CD4-positive, alpha-beta T cell (primary cell): ENCODE measurements around the gene AMELX. TPM values are rescaled to one million over a fixed set of nuclear protein-coding genes. Genes with fewer than 3 reads are reported as not detected.

Experiments used
- ATAC-seq: fragments of 200-7000 bp; cut with Tn5 transposase; one replicate; pipeline ENCODE4 v1.10.0; 2022; ENCODE audit warnings: mild to moderate bottlenecking; ENCODE audit not compliant: poor library complexity
- CTCF ChIA-PET: fragments of 350-600 bp; sonication (Branson Sonifier 250); formaldehyde crosslinking; loops from one replicate; lab custom pipeline; 2021; ENCODE audit warnings: antibody characterized with exemption, inconsistent platforms; lab: Charles Lee
- POLR2A ChIA-PET: fragments of 350-600 bp; sonication (Branson Sonifier 250); formaldehyde crosslinking; loops from one replicate; lab custom pipeline; 2021; ENCODE audit warnings: antibody characterized with exemption, inconsistent platforms; lab: Charles Lee
- DNase-seq, 14 experiments: peaks; one replicate each; pipeline ENCODE4 v3.0.0-alpha.2; 2013 to 2020; ENCODE audit warnings: mixed read lengths in 2 of 14
- H3K27ac ChIP-seq, 2 donors: one replicate each; pipeline versions ENCODE4 v1.5.1 to v1.7.0; 2013; ENCODE audit warnings: low read length in 2 of 2, low read depth in 1 of 2, mild to moderate bottlenecking in 1 of 2
- H3K27me3 ChIP-seq, 2 experiments: 1 replicate in 1 of 2; 2 replicates in 1 of 2; pipeline versions ENCODE4 v1.6.1 to v1.7.0; 2013; ENCODE audit warnings: low read length in 2 of 2, control low read depth in 1 of 2, mild to moderate bottlenecking in 1 of 2, moderate library complexity in 1 of 2; ENCODE audit not compliant: insufficient read depth in 2 of 2, control insufficient read depth in 1 of 2
- H3K36me3 ChIP-seq: one replicate; pipeline ENCODE4 v1.6.1; 2013; ENCODE audit warnings: low read length, control low read depth; ENCODE audit not compliant: insufficient read depth
- H3K4me1 ChIP-seq: one replicate; pipeline ENCODE4 v1.6.1; 2013; ENCODE audit warnings: low read length, control low read depth; ENCODE audit not compliant: insufficient read depth
- H3K4me3 ChIP-seq: one replicate; pipeline ENCODE4 v1.5.1; 2013; ENCODE audit warnings: mild to moderate bottlenecking, low read length, moderate library complexity
- H3K9me3 ChIP-seq, 2 experiments: 1 replicate in 1 of 2; 2 replicates in 1 of 2; pipeline versions ENCODE4 v1.6.1 to v1.7.0; 2013; ENCODE audit warnings: low read length in 2 of 2, mild to moderate bottlenecking in 2 of 2, control low read depth in 1 of 2, moderate library complexity in 1 of 2; ENCODE audit not compliant: control insufficient read depth in 1 of 2, insufficient read depth in 1 of 2
- H3K27ac Mint-ChIP-seq: one replicate; pipeline ENCODE4 v1.8.0; 2020; ENCODE audit warnings: mixed read lengths
- H3K27me3 Mint-ChIP-seq: one replicate; pipeline ENCODE4 v1.8.0; 2021; ENCODE audit warnings: mixed read lengths
- H3K36me3 Mint-ChIP-seq: one replicate; pipeline ENCODE4 v1.8.0; 2021; ENCODE audit warnings: low read depth, mixed read lengths
- H3K4me1 Mint-ChIP-seq: one replicate; pipeline ENCODE4 v1.8.0; 2021; ENCODE audit warnings: low read depth, mixed read lengths
- H3K4me3 Mint-ChIP-seq: one replicate; pipeline ENCODE4 v1.8.0; 2020; ENCODE audit warnings: mild to moderate bottlenecking, mixed read lengths
- H3K9me3 Mint-ChIP-seq: one replicate; pipeline ENCODE4 v1.8.0; 2020; ENCODE audit warnings: mixed read lengths
- intact Hi-C, 2 experiments: fragments of 100-400 bp; cut with DNase I in 1 of 2; cut with micrococcal nuclease in 1 of 2; formaldehyde crosslinking; loops; one replicate each; pipeline versions ENCODE4 v1.15.1 to v1.9.0; 2023 to 2025; cut with DNase I, micrococcal nuclease
- total RNA-seq, 174 experiments: library from RNA in 2 of 174; stranded (reverse) in 2 of 174; gene quantifications; one replicate each; pipeline ENCODE4 v1.2.3 and lab custom pipeline; 2021 to 2026
- TF ChIP-seq, protein P1 (sequence below): fragments of 200-600 bp; IDR thresholded peaks from one replicate; pipeline ENCODE4 v1.8.0; 2022; ENCODE audit warnings: antibody characterized with exemption, mild to moderate bottlenecking

The AMELX gene
- total RNA-seq, 2 experiments from 2014 or later: not detected

DNA sequence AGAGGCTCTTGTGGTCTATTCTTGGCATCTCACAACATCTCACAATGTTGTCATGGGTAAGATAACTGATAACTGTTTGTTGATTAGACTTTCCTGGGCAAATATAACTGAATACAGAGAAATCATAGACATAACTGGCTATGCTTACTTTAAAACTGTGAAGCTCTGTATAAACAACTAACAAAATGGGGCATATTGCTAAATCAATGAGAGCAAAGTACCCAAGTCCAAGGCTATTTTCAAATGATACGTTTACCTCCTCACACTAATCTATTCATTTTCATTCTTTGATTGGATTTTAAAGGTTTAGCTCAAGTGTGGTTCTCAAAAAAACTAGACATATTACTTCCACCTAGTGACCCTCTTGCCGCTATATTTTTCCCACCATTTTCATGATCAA lies 38.6 kb downstream of the AMELX start:
- intact Hi-C loops: no loop called here
- TF ChIP-seq, protein P1, sequence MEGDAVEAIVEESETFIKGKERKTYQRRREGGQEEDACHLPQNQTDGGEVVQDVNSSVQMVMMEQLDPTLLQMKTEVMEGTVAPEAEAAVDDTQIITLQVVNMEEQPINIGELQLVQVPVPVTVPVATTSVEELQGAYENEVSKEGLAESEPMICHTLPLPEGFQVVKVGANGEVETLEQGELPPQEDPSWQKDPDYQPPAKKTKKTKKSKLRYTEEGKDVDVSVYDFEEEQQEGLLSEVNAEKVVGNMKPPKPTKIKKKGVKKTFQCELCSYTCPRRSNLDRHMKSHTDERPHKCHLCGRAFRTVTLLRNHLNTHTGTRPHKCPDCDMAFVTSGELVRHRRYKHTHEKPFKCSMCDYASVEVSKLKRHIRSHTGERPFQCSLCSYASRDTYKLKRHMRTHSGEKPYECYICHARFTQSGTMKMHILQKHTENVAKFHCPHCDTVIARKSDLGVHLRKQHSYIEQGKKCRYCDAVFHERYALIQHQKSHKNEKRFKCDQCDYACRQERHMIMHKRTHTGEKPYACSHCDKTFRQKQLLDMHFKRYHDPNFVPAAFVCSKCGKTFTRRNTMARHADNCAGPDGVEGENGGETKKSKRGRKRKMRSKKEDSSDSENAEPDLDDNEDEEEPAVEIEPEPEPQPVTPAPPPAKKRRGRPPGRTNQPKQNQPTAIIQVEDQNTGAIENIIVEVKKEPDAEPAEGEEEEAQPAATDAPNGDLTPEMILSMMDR: no peak

DNA sequence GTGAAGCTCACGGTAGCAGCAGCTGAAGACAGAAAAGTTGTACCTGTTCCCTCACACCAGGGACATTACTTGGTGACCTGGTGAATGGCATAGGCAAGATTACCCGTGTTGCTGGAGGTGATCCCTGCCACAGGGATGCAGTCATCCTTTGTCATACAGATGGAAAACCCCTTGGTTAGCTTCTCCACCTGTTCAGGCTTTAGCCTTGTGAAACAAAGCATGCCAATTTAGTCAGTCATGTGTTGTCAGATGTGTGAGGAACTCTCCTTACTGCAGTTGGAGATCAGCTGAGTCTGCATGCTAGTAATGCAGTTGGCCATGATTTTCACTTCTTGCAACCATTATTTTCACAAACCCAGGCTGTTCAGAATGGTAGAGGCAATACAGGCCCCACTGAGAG lies 41.0 kb downstream of the AMELX start:
- H3K4me1 Mint-ChIP-seq: no peaks in the 10 kb centered on the region
- intact Hi-C loops: no loop called here
- no peaks in the 10 kb centered on the region for H3K36me3 ChIP-seq
- ATAC-seq (no peak), DNase-seq (no peak)
- ChIA-PET POLR2A (no interaction called here), CTCF (no interaction called here)
- H3K27ac ChIP-seq: no peak overlapping the region
- no peaks in the 10 kb centered on the region for H3K4me1 ChIP-seq
- no peak overlapping the region for H3K4me3 ChIP-seq
- TF ChIP-seq, protein P1: no peak
- no peak overlapping the region for H3K4me3 Mint-ChIP-seq
- H3K27ac Mint-ChIP-seq: no peak overlapping the region
- no peaks in the 10 kb centered on the region for H3K36me3 Mint-ChIP-seq
- no peaks in the 10 kb centered on the region for H3K9me3 ChIP-seq
- H3K27me3 ChIP-seq: no peaks in the 10 kb centered on the region
- H3K9me3 Mint-ChIP-seq: no peaks in the 10 kb centered on the region
- H3K27me3 Mint-ChIP-seq: peaks cover 7% of the 10 kb centered on the region

More for the DNA sequence above, 38.6 kb downstream of the AMELX start:
- no peak for ATAC-seq
- H3K36me3 Mint-ChIP-seq: no peaks in the 10 kb centered on the region
- no peaks in the 10 kb centered on the region for H3K9me3 ChIP-seq
- H3K27ac ChIP-seq: no peak overlapping the region
- no peaks in the 10 kb centered on the region for H3K27me3 Mint-ChIP-seq
- H3K27me3 ChIP-seq: no peaks in the 10 kb centered on the region
- no peak overlapping the region for H3K4me3 ChIP-seq
- no peak overlapping the region for H3K4me3 Mint-ChIP-seq
- DNase-seq: no peak
- ChIA-PET CTCF (no interaction called here), POLR2A (no interaction called here)
- no peaks in the 10 kb centered on the region for H3K36me3 ChIP-seq
- no peak overlapping the region for H3K27ac Mint-ChIP-seq
- no peaks in the 10 kb centered on the region for H3K9me3 Mint-ChIP-seq
- no peaks in the 10 kb centered on the region for H3K4me1 ChIP-seq
- no peaks in the 10 kb centered on the region for H3K4me1 Mint-ChIP-seq

DNA sequence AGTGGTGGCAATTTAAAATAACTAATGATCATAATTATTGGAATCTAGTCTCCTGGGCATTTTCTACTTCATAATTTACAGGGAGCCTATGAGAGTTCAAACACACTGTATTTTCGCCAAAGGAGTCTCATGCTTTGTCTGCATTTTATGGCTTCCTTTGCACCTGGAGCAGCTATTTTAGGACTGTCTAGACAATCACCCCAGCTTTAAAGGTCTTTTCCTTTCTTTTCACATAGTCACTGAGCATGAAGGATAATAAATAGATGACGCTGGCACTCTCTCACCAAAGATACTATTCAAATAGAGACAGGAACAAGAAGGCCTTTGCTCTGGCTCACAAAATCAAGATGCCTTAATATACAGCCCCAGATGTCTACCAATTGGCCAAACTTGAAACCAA lies 43.0 kb downstream of the AMELX start:
- no peak overlapping the region for H3K4me3 ChIP-seq
- TF ChIP-seq, protein P1: no peak
- H3K9me3 Mint-ChIP-seq: no peaks in the 10 kb centered on the region
- POLR2A ChIA-PET: no interaction called here
- no peak overlapping the region for H3K27ac ChIP-seq
- CTCF ChIA-PET: no interaction called here
- no peak overlapping the region for H3K4me3 Mint-ChIP-seq
- ATAC-seq: no peak
- DNase-seq: no peak
- no peaks in the 10 kb centered on the region for H3K4me1 ChIP-seq
- no peaks in the 10 kb centered on the region for H3K4me1 Mint-ChIP-seq
- no peaks in the 10 kb centered on the region for H3K36me3 Mint-ChIP-seq
- H3K27ac Mint-ChIP-seq: no peak overlapping the region
- no peaks in the 10 kb centered on the region for H3K9me3 ChIP-seq
- H3K36me3 ChIP-seq: no peaks in the 10 kb centered on the region
- H3K27me3 Mint-ChIP-seq: peaks cover 13% of the 10 kb centered on the region
- intact Hi-C loops: no loop called here
- no peaks in the 10 kb centered on the region for H3K27me3 ChIP-seq
